GM19043 (cell line): Measurements from ENCODE around the gene MYT1.
A peak's percentile ranks its signal among the peaks of the same experiment; 100 is the strongest.

Source experiments
- ATAC-seq: cut with Tn5 transposase; IDR thresholded peaks from one replicate; pipeline ENCODE4 v1.9.1; 2021; ENCODE audit warnings: low read depth; ENCODE audit not compliant: unreplicated experiment

MYT1 gene

DNA sequence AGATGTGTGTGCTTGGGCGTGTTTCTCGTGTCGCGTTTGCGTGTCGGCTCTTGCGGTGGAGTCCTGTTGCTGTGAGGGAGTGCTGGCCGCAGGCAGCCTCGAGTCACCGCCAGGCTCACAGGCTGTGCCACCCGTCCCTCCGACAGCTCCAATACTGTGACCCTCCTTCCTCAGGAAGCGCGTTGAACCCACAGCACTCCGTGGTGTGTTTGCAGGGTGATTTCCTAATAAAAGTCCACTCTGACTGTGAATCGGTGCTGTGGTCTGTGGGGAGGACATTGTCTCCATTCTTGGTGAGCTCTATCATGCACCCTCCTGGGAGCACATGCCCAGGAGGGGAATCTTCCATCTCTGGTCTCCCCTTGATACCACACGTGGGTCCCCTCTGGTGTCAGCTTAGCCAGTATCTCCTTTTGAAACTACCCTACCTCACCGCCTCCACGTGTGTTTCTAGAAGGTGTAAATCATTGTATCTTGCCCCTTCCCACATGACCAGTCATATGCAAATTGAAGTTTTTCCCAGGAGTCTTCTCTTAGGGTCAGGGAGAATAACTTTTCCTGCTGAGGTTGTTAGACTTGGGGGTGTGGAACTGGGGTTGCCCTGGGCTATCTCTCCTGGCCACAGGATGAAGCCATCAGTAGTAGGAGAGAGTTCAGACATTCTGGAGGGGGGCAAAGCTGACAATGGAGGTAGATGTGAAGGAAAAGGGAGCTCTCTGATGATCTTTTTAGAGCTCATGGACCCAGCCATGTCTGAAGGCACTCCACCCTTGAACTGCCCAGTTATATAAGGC, 77.9 kb downstream of the MYT1 start:
- ATAC-seq, result no peak

DNA sequence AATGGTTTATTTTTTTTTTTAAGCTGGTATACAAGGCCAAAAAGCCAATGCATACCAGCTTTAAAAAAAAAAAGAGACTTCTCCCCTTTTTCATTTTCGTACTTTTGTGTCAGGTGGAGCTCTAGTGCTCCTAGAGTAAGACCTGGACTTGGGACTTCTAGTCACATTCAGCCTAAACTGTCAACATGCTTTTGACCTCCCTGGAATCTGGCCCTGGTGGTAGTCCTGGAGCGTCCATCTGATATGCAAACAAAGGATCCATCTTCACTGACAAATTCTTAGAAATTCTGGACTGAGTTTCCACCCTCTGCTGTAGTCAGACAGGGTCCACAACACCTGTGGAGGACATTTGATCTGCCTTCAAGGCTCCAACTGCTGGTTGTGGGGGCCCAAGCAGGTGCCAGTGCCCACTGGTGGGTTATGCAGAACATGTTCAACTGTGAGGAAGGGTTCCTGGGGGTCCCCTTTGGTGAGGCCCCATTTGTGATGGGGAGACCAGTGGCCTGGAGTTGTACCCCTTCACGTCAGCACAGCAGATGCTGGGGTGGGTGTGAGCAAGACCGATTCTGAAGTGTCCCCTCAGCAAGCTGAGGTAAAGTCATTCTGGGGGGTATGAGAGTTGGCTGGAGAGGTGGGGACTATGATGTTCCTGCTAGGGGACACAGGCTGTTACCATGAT, 78.7 kb downstream of the MYT1 start:
- ATAC-seq, result no peak

DNA sequence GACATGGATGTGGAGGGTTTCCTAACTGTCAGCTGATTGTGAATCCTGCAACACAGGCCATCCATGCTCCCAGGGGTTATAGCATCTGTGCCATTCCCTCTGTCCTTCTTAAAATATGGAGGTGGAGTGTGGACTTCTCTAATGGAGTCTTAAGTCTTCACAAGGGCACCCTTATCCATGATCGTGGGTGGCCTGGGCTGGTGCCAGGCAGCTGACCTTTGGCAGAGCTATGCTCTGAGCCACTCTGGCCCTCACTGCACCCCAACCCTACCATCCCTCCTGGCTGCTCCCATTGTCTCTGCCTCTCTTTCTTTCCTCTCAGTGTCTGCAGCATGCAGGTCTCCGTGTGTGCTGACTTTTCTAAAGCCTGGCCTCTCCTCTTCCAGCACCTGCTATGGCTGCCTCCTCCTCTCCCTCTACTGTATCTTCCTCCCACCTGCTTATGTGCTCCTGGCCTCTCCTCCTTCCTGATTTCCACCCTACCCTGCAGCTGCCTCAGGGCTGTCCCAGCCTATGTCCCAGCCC, 80.1 kb downstream of the MYT1 start:
- ATAC-seq, result no peak

DNA sequence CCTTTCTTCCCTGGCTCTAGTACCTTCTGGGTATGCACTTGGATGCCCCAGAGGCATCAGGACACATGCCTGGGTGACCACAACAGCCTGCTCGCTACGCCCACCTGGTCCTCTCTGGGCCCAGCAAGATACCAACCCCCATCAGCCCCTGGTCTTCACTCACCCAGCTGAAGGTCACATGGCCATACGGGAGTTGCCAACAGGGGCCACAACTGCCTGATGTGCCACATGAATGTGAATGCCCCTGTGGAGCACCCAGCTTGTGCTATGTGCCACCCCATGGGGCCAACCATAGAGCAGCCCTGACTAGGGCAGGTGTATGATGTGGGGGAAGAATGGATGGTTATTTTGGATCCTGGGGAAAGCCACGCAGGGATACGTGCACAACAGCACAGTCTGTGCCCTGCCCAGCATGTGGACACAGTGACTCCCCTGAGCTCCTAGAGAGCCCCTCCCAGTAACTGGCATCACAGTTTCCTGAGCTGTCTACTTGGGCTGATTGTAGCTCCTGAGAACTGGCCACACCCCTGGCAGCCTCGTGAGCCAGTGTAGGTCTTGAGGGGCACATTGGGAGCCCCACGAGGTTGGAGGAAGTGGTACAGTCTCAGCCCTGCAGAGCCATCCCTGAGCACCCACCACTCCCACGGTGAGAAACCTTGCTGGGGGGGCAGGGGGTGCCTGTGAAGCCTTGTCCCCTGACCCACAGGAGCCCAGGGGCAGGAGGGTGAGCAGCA, 80.8 kb downstream of the MYT1 start:
- ATAC-seq, result no peak

DNA sequence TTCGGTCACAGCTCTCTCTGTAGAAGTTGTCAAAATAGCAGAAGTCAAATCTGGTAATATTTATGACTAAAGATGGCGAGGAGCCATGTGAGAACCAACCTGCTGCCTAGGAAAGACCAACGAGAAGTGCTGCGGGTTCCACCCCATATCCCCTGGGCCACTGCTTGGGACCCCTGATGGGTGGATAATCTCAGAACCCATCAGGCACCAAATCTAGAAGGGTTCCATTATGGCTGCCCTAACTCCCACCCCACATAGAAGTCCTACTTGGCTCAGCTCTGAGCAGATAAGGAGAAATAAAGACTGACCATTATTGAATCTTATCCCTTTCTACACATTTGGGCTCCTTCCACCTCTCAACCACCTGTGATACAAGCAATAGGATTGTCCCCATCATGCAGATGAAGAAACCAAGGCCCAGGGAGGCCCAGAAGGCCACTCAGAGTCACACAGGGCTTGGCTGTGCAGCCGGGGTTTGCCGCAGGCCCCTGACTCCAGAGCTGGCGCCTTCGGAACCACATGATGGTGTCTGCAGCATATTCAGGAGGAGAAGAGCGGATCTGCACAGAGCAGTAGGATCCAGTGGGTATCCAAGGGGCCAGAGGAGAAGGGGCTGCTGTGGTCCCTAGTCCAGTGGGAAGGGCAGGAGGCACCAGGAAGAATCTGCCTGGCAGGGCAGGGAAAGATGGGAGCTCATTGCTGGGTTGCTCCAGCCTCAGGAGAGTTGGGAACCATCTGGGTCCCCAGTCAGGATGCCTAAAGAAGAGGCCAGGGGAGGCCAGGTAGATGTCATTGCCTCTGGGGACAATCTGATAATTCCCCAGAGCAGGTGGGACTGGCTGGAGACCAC, 81.7 kb downstream of the MYT1 start:
- no peak for ATAC-seq

DNA sequence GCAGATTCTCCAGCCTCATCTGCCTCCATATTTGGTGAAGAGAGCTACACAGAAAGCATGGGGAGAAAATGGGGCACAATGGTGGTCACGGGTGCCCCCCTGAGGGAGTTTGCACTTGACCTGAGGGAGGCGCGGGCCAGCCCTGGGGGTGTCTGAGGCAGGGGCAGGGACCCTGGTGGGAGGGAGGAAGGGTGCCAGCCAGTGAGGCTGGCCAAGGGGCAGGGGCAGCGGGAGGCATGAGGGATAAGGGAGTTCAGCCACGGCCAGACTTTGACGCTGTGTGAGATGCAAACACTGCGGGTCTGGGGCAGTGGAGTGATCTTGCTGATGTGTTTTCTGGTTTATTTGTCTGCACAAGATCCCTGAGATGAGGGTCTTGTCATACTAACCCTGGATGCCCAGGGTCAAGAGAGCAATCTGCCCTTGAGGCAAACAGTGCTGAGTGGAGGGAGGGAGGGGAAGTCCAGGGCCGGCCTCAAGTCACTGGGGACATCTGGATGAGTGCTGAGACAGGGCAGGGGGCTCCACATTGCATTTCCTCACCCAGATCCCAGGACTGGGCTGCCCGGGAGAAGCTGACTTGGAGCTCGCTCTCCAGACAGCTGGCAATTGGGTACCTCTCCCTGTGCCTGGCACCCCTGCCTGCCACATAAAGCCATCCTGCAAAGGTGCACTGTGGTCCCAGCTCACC, 82.5 kb downstream of the MYT1 start:
- no peak for ATAC-seq

DNA sequence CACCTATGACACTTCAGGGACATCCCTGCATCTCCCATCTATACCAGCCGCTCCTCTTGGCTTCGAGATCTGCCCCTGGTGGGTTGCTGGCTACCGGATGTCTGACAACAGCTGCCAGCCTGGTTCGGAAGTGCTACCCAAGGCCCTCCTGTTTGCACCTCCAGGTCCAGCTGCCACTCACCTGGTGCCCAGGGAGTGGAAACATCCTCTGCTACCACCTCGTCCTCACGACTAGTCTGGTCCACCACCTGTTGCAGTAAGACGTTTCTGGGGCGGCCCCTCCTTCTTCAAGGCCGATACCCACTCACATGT, 83.0 kb downstream of the MYT1 start:
- no peak for ATAC-seq

DNA sequence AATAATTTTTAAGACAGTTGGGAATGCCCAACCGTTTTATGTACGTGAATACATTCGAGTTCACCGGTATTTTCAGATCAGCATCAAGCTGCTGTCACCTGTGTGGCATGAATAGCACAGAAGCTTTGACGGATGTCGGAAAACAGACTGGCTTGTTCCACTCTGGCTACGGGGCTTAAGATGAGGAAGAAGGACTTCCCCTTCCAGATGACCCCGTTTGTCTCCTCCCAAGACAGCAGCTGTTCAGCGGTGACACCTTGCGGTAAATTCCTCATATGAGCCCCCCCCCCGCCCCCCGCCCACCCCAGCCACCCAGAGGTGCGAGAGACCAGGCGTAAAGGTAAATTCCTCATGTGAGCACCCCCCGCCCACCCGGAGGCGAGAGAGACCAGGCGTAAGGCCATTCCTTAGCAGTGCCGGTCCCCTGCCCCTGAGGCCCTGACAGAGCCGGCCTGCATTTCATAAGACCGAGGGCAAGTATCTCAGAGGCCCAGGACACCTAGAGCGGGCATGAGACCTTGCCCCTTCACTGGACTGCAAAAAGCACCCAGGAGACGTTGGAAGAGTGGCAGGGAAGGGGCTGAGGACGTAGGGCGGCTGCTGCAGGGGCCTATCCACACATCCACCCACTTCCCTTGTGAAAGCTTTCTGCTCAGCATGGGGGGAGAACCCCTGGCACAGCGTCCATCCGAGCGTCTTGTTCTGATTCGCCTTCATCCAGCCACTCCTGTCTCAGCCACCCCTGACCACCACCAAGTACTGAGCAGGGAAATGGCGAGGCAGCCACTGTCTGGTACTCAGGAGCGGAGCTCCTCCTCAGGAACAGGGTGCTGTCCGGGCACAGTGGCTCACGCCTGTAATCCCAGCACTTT, 84.0 kb downstream of the MYT1 start:
- no peak for ATAC-seq

DNA sequence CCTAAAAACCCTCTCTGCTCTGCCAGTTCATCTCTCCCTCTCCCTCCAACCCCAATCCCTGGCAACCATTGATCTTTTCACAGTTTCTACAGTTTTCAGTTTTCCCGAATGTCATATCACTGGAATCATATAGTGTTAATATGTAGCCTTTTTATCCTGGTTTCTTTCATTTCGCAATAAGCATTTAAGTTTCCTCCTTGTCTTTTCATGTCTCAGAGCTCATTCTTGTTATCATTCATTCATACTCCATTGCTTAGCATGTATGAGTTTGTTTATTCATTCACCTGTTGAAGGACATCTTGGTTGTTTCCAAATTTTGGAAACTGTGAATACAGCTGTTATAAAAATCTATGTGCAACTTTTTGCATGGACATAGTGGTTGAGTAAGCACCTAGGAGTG, 85.8 kb downstream of the MYT1 start:
- no peak for ATAC-seq

DNA sequence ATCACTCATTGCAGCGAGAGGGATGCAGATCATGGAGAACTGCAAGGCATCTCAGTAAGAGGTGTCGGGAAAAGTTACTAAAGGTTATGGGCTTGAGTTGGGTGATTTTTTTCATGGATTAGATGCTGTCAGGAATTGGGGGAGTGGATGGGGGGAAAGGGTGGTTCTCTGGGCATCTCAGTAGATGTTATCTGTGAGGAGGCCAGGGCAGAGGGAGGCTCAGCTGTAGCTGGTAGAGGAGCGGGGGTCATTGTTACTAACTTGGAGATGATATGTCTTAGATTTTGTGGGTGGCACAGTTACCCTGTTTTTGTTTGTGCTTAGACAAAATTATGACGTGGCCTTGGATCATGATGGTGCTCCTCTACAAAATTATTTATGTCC, 88.7 kb downstream of the MYT1 start:
- ATAC-seq, result no peak

DNA sequence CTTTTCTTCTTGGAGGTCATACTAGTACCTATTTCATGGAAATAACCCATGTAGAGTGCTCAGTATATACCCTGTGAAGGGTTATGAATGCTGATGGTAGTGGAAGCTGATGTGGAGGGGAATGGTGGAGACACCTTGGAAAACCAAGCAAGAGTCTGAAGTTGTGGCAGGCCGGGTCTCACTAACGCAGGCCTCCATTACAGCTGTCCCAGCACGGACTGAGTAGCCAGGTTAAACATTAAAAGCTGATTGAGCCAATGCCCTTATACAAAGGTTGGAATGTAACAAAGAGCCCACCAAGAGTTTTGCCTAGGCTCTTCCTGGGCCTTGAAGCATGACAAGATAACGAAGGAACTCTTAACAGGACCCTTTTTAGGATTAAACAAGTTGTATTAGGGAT, 89.2 kb downstream of the MYT1 start:
- no peak for ATAC-seq

DNA sequence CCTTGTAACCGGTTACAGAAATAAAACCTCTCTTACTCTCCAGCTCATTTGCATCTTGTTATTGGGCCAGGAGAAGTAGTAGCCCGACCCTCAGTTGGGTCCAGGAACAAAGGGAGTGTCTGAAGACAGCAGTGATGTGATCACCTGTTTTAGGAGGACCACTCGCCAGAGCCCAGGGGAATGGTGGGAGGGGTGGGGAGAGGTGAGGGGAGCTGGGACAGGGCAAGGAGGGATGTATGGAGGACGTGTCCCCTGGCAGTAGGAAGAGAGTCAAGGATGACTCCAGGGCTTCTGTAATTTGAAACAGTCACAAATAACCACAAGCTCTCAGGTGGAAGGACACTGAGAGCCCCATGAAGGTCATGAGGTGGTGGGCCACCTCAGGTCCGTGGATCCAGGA, 89.9 kb downstream of the MYT1 start:
- ATAC-seq, result no peak

DNA sequence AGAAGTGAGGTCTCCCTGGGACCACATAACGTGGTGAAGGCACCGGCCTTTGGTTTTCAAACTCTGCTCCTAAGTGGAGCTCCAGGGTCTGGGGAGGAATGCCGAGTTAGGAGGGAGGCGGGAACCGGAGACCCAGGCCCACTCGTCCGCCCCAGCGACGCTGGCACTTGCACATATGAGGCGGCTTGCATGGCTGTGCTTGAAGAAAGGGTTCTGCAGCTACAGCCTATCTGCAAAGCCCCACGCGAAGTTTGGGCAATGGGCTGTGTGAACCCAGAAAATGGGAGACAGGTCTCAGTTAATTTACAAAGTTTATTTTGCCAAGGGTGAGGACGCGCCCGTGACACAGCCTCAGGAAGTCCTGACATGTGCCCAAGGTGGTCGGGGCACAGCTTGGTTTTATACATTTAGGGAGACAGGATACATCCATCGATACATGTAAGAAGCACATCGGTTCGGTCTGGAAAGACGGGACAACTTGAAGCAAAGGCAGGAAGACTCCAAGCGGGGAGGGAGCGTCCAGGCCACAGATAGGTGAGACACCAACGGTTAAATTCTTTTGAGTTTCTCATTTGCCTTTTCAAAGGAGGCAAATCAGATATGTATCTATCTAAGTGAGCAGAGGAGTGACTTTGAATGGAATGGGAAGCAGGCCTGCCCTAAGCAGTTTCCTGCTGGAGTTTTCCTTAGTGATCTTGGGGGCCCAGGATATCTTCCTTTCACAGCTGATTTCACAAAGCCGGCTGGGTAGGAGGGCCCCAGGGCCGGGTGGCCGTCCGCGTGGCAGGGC, 90.5 kb downstream of the MYT1 start:
- no peak for ATAC-seq

DNA sequence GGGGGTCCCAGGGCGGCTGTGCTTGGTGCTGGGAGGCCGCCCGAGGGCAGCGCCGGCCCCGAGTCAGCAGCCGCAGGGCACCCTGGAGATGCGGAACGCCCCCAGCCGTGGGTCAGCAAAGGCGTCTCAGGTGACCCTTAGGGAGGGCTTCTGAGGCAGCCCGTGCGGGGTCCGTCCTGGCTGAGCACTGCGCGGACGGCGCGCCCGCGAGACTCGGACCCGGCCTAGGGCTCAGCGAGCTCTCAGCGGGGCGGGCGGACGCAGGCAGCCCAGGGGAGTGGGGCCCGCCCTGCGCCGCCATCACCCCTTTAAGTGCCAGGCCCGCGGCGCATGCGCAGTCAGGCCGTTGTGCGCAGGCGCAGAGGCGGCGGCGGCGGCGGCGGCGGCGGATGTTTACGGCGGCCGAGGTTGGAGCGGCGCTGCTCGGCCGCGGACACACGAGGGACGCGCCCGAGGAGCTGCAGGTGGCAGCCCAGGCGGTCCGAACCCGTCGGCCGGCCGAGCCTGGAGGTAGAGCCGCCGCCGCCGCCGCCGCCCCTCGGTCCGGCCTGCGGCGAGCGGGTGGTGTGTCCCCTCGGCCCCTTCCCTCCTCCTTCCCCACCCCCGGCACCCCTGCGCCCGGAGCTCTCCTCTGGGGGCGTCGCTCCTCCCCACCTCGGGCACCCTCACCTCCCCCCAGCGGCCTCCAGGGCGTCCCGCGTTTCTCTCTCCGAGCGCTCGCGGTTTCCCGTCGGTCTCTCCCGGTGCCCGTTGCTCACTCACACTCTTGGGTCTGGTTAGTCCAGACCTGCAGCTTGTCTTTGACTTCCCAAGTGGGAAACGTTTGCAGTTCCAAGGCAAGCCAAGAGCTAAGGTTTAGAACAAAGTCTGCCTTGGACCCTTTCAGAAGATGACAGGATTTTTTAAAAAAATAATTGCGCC, 91.4 kb downstream of the MYT1 start, which contains the start of gene PCMTD2:
Gene PCMTD2, plus strand, starts transcription at position 388 of the 921 bp plus-strand sequence. CDS start 4,218 bp downstream, outside the sequence.
- ATAC-seq, result peak; percentile 72

DNA sequence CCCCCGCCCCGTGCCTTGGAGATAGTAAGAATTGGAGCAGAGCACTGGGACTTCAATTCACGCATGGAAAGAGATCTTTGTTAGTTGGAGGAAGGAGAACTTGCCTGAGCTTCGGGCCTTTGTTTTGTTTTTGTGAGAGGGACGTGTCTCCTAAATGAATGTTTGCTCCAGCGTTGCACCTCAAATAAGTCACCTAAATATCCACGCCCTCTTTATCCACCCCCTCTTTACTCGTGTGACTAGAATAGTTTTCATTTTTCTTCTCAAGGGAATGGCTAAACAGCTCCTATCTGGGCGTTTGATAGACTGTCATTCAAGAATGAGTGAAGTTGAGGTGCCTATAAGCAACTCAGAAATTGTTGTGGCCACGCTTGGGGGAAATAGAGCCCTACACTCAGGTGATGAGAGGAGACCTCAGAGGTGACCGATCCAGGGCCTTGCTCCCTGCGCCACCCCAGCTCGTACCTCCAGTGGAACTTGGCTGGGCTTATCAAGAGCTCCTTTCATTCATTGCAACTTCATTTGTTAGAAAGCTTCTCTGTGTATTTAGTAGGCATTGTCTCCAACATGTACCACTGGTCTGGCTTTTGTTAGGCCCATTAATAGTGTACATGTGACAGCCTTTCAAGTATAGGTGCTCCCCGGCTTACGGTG, 92.2 kb downstream of the MYT1 start:
- ATAC-seq, result no peak

DNA sequence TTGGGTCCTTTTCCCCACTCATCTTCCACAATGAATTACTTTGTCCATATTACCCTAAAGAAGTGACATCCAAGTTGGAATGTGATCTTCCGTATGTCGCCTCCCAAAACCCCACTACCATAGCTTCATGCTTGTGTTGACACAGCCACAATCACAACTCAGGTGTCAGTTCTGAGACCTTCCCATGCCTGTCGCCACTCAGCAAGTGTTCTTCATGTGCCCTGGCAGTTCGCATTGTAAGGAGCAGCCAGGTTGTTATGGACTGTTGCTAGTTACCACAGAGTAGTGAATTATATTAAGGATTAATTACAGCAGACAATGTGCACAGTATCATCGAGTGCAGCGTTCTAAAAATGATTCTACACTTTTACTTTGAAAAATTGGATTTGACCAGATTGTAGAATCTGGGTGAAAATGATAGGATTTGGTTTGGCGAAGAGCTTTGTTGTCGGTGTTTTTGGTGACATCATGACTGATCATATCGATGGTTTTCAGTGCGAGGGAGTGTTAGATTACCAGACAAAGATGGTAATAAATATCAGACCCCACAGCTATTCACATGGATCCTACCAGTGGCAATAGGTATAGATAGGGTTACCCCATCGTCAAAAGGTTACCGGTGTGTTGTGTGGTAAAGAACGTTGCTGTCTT, 93.0 kb downstream of the MYT1 start:
- no peak for ATAC-seq
